ENCODE measurements around the gene GBX1. TPM values are rescaled to one million over a fixed set of nuclear protein-coding genes. Genes with fewer than 3 reads are reported as not detected.

GBX1 gene
- total RNA-seq, 1 experiment from 2014 or later = not detected

GRCh38 chr7:151115121-151115835 lies 52.2 kb downstream of the GBX1 start:
- Histone ChIP-seq H3K4ac (ENCODE audit: low read depth, low read length) (no peak overlapping the region), H2BK20ac (ENCODE audit: low read depth, low read length, poor library complexity, severe bottlenecking) (no peak overlapping the region), H2AFZ (ENCODE audit: low read length) (no peak overlapping the region), H3K27me3 (ENCODE audit: insufficient read depth, low read length) (no peaks in the 10 kb centered on the region), H2BK12ac (ENCODE audit: insufficient read length, low read depth, low read length) (no peak overlapping the region), H3K27ac (ENCODE audit: insufficient read length, low read depth, low read length) (no peak overlapping the region), H3K4me1 (ENCODE audit: insufficient read depth, low read length) (peaks cover 7% of the 10 kb centered on the region; the same call in 1 of the 2 replicates), H3T11ph (ENCODE audit: low read length) (no peak overlapping the region), H3K9me3 (ENCODE audit: control insufficient read depth, low read depth, low read length) (no peaks in the 10 kb centered on the region), H3K56ac (ENCODE audit: insufficient read length, low read depth, low read length) (no peak overlapping the region), H2BK120ac (ENCODE audit: low read depth, low read length, poor library complexity, severe bottlenecking) (no peak overlapping the region), H2BK5ac (ENCODE audit: insufficient read length, low read length) (no peak overlapping the region), H2AK5ac (ENCODE audit: insufficient read length, low read length) (no peak overlapping the region), H3K79me1 (ENCODE audit: insufficient read depth, low read depth, low read length, poor library complexity, severe bottlenecking) (peaks cover 3% of the 10 kb centered on the region), H3K4me2 (ENCODE audit: insufficient read depth, insufficient read length, low read length) (peak overlapping the region; percentile 7), H3K14ac (ENCODE audit: insufficient read depth, low read length) (no peak overlapping the region), H3K9ac (ENCODE audit: extremely low read depth, insufficient read length, low read length) (no peak overlapping the region), H4K20me1 (ENCODE audit: control insufficient read depth, insufficient read depth, insufficient read length) (peaks cover 4% of the 10 kb centered on the region), H3K23me2 (ENCODE audit: insufficient read length, low read depth, low read length, poor library complexity, severe bottlenecking) (no peaks in the 10 kb centered on the region), H3K18ac (ENCODE audit: insufficient read length, low read depth, low read length) (no peak overlapping the region), H4K8ac (replicated peaks; ENCODE audit: insufficient read length, low read depth, low read length) (no peak overlapping the region), H2BK15ac (ENCODE audit: low read depth, low read length) (no peak overlapping the region), H4K91ac (ENCODE audit: insufficient read length, low read depth, low read length) (no peak overlapping the region), H3K79me2 (ENCODE audit: insufficient read depth, low read length) (peaks cover 4% of the 10 kb centered on the region; the same call in 1 of the 2 replicates), H4K5ac (ENCODE audit: insufficient read length, low read depth, low read length) (no peak overlapping the region), H3K23ac (ENCODE audit: insufficient read length, low read depth, low read length) (no peak overlapping the region)
- Mint-ChIP-seq H3K27me3 (ENCODE audit: low read depth) (peaks cover 6% of the 10 kb centered on the region), H3K36me3 (ENCODE audit: insufficient read depth in 1 of 3, low read depth in 3 of 3) (peaks cover 14 to 24% (median 16%) of the 10 kb centered on the region in 3 experiments), H3K9me3 (no peaks in the 10 kb centered on the region), H3K4me1 (peaks cover 24 to 26% of the 10 kb centered on the region in 2 experiments), H3K27ac (no peak overlapping the region), H3K4me3 (peak overlapping the region; percentile 64 to 78)
- WGBS (ENCODE audit: extremely low coverage, insufficient read length, low lambda C conversion rate) = no CpG with 5 or more reads among the region's 114 CpGs
- DNase-seq = no peak
- TF ChIP-seq CTCF (conservative IDR thresholded peaks at IDR 0.05) = peak; percentile 22; the same call in 2 of the 3 replicates
